ENCODE measurements around the gene LIPN.

LIPN gene

GRCh38 chr10:88828310-88828709, 68.5 kb downstream of the LIPN start:
- no peak for TF ChIP-seq ZNF274 (IDR thresholded peaks at IDR 0.05; ENCODE audit: low read depth, low read length)

More at GRCh38 chr10:88828310-88828709, 68.5 kb downstream of the LIPN start:
- no peak overlapping the region for H3K4me3 ChIP-seq (ENCODE audit: low read length)
